Cardiac muscle cell (in vitro differentiated cells and primary cell): ENCODE results near the gene ROBO2. TPM values are rescaled to one million over a fixed set of nuclear protein-coding genes. Genes with fewer than 3 reads are reported as not detected.

ENCODE experiments used
- DNase-seq, 2 donors: peaks; one replicate each; pipeline versions ENCODE4 v3.0.0 to v3.0.0-alpha.2; 2010 to 2017; ENCODE audit warnings: low read depth in 1 of 2, low spot score in 1 of 2
- H3K27ac ChIP-seq: fragments of 200-600 bp; sonication (generic); 2 replicates; pipeline ENCODE4 v1.5.1; 2016
- H3K27me3 ChIP-seq: fragments of 200-600 bp; sonication (generic); 2 replicates; pipeline ENCODE4 v1.6.0; 2016; ENCODE audit warnings: control low read depth
- H3K36me3 ChIP-seq: fragments of 200-600 bp; sonication (generic); 2 replicates; pipeline ENCODE4 v1.5.1; 2016; ENCODE audit warnings: control low read depth
- H3K4me1 ChIP-seq: fragments of 200-600 bp; sonication (generic); 2 replicates; pipeline ENCODE4 v1.8.1; 2017; ENCODE audit warnings: low read depth, mild to moderate bottlenecking, mixed run types
- H3K4me3 ChIP-seq: fragments of 200-600 bp; sonication (generic); 2 replicates; pipeline ENCODE4 v1.5.1; 2016; ENCODE audit warnings: mild to moderate bottlenecking
- H3K9me3 ChIP-seq: fragments of 200-600 bp; sonication (generic); 2 replicates; pipeline ENCODE4 v1.5.1; 2017; ENCODE audit warnings: low read depth, mild to moderate bottlenecking, control low read depth
- CTCF ChIP-seq: IDR thresholded peaks from 2 replicates; pipeline ENCODE4 v1.5.1; 2012; ENCODE audit warnings: low read depth, mild to moderate bottlenecking, low read length
- polyA plus RNA-seq: library from polyadenylated mRNA; unstranded; fragments of >200 nt; fragmentation: Nextera tagmentation; extraction: Ambion mirVana; gene quantifications from 2 replicates; pipeline ENCODE4 v1.2.1, GENCODE V29; 2016
- total RNA-seq: library from RNA; depleted of rRNA; stranded (reverse); fragments of >200 nt; gene quantifications from 2 replicates; pipeline ENCODE4 v1.2.3, GENCODE V29; 2016

Gene ROBO2
- total and polyA plus RNA-seq, 2 experiments from 2014 or later, result 13.5 to 39.4 TPM

GRCh38 chr3:77539014-77539413 is 499.1 kb downstream of the ROBO2 start:
- no peak overlapping the region for H3K27ac ChIP-seq
- no peak overlapping the region for H3K4me3 ChIP-seq
- peaks cover 42% of the 10 kb centered on the region for H3K4me1 ChIP-seq
- no peaks in the 10 kb centered on the region for H3K27me3 ChIP-seq
- DNase-seq, result no peak
- no peaks in the 10 kb centered on the region for H3K36me3 ChIP-seq
- TF ChIP-seq CTCF, result no peak
- H3K9me3 ChIP-seq, result no peaks in the 10 kb centered on the region

- Histone ChIP-seq H3K27ac (no peak overlapping the region), H3K4me1 (peaks cover 37% of the 10 kb centered on the region), H3K9me3 (no peaks in the 10 kb centered on the region), H3K27me3 (no peaks in the 10 kb centered on the region), H3K36me3 (no peaks in the 10 kb centered on the region), H3K4me3 (no peak overlapping the region)
- no peak for TF ChIP-seq CTCF
- DNase-seq, result no peak
Observed at GRCh38 chr3:77539677-77540076, 499.8 kb downstream of the ROBO2 start.

GRCh38 chr3:77541203-77541922 is 501.5 kb downstream of the ROBO2 start:
- no peaks in the 10 kb centered on the region for H3K36me3 ChIP-seq
- peak in 1 of 2 donors; percentile 38 for DNase-seq

DNA sequence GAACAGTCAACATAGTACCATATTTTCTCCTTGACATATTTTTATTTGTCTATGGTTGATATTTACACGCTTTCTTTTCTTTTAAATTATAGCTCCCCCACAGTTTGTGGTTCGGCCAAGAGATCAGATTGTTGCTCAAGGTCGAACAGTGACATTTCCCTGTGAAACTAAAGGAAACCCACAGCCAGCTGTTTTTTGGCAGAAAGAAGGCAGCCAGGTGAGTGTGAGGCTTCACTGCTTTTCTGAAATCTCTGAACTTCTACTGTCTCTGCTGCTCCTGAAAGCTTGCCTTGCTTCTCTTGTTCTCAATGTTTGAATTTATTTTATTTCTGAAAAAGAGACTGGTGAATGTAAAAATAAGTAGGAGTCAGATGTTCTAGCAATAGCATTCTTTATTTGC is 506.3 kb downstream of the ROBO2 start:
- Histone ChIP-seq H3K4me3 (no peak overlapping the region), H3K36me3 (no peaks in the 10 kb centered on the region), H3K4me1 (peaks cover 13% of the 10 kb centered on the region), H3K27me3 (no peaks in the 10 kb centered on the region), H3K9me3 (no peaks in the 10 kb centered on the region), H3K27ac (no peak overlapping the region)
- TF ChIP-seq CTCF, result no peak
- no peak for DNase-seq

More at GRCh38 chr3:77541203-77541922, 501.5 kb downstream of the ROBO2 start:
- Histone ChIP-seq H3K9me3 (no peaks in the 10 kb centered on the region), H3K27ac (no peak overlapping the region), H3K27me3 (no peaks in the 10 kb centered on the region), H3K4me1 (peaks cover 20% of the 10 kb centered on the region), H3K4me3 (no peak overlapping the region)
- TF ChIP-seq CTCF, result no peak

DNA sequence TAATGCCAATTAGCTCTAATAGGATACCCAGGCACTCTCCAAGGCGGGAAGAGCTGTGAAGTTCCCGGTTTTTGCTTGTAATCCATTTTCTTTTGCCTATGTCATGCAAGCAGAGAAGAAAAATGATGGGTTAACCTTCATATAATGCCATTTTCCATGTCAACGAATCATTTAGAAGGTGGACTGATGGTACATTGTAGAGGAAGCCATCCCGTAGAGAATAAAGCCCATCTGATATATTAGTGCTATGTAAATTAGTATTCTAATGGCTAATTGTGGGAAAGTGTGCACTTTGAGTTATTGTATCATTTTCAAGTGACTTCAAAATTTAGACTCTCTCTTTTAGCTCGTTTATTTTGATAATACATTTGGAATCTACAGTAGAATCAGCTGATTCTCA is 509.1 kb downstream of the ROBO2 start:
- H3K27me3 ChIP-seq, result no peaks in the 10 kb centered on the region
- H3K4me3 ChIP-seq, result no peak overlapping the region
- no peak for DNase-seq
- no peaks in the 10 kb centered on the region for H3K36me3 ChIP-seq
- H3K27ac ChIP-seq, result no peak overlapping the region
- TF ChIP-seq CTCF, result no peak
- H3K4me1 ChIP-seq, result no peaks in the 10 kb centered on the region
- no peaks in the 10 kb centered on the region for H3K9me3 ChIP-seq
